TTC549 (cell line): ENCODE measurements around the gene SNX21.
"Not testable (repeated sequence)": the region's sequence is repeated elsewhere in the genome, so short reads cannot be mapped to it uniquely, and the experiment has no call there.

Experiments
- FAIRE-seq: peaks from 2 replicates; lab custom pipeline; 2012; peaks lifted over from hg19 to GRCh38; lab: Jason Lieb, UNC

SNX21 gene

GRCh38 chr20:45850926-45851325 is 17.3 kb downstream of the SNX21 start:
- FAIRE-seq = no peak

GRCh38 chr20:45851501-45851900 is 17.9 kb downstream of the SNX21 start:
- FAIRE-seq = no peak

GRCh38 chr20:45852326-45852725 is 18.7 kb downstream of the SNX21 start:
- no peak for FAIRE-seq

GRCh38 chr20:45853484-45853883 is 19.9 kb downstream of the SNX21 start:
- FAIRE-seq = no peak

GRCh38 chr20:45857114-45857881 is 23.7 kb downstream of the SNX21 start, which contains the start of the genes ACOT8 and ZSWIM3:
TSS of gene ACOT8 (minus strand) at chr20:45857392. CDS start at chr20:45857315, 77 bp downstream.
TSS of gene ZSWIM3 (plus strand) at chr20:45857614. CDS start at chr20:45857826, 212 bp downstream.
- peak; percentile 63 for FAIRE-seq

- FAIRE-seq = no peak
Measured at GRCh38 chr20:45857882-45858216, 24.2 kb downstream of the SNX21 start.

- FAIRE-seq = no peak
Measured at GRCh38 chr20:45859916-45860315, 26.3 kb downstream of the SNX21 start.

GRCh38 chr20:45860560-45861220 is 27.1 kb downstream of the SNX21 start:
- no peak for FAIRE-seq

- FAIRE-seq = no peak
Measured at GRCh38 chr20:45861221-45862075, 27.8 kb downstream of the SNX21 start.

- FAIRE-seq = no peak
Measured at GRCh38 chr20:45863543-45864470, 30.2 kb downstream of the SNX21 start.

- FAIRE-seq = no peak
Measured at GRCh38 chr20:45866454-45866853, 32.9 kb downstream of the SNX21 start.

- FAIRE-seq = no peak
Measured at GRCh38 chr20:45867136-45867818, 33.7 kb downstream of the SNX21 start.

GRCh38 chr20:45867819-45868176 is 34.2 kb downstream of the SNX21 start:
- no peak for FAIRE-seq

- no peak for FAIRE-seq
Measured at GRCh38 chr20:45872626-45873025, 39.0 kb downstream of the SNX21 start.

GRCh38 chr20:45873409-45874103 is 40.0 kb downstream of the SNX21 start:
- FAIRE-seq = no peak

- not testable (repeated sequence) for FAIRE-seq
Measured at GRCh38 chr20:45874104-45874481, 40.5 kb downstream of the SNX21 start.

GRCh38 chr20:45874576-45874975 is 41.0 kb downstream of the SNX21 start:
- FAIRE-seq = no peak

- FAIRE-seq = no peak
Measured at GRCh38 chr20:45878076-45878761, 44.6 kb downstream of the SNX21 start.

- FAIRE-seq = peak; percentile 88
Measured at GRCh38 chr20:45880988-45881788, 47.6 kb downstream of the SNX21 start, which contains the start of gene ZSWIM1. TSS of gene ZSWIM1 (plus strand) at chr20:45881227. CDS start at chr20:45882593, 1,366 bp downstream.
